Measurements from ENCODE around the gene GYPC.

DNA sequence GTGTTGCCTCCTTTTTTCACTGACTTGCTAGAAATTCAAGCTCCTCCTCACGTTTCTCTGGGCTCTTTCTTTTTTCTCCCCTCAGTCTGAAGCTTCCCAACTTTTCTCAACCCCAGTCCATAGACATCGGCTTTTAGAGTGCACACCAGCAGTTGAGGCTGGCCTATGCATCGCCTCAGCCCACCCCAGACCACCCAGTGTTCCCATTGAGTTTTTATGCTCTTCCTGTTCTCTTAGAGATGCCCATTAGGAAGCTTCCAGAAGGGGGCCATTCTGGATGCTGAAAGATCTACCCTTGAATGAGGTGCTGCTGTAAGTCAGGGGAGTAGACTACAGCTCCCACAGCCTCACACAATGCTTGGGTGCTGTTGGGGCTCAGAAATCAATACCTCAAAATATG is 12.0 kb upstream of the GYPC start:
- TF ChIP-seq, protein P1, sequence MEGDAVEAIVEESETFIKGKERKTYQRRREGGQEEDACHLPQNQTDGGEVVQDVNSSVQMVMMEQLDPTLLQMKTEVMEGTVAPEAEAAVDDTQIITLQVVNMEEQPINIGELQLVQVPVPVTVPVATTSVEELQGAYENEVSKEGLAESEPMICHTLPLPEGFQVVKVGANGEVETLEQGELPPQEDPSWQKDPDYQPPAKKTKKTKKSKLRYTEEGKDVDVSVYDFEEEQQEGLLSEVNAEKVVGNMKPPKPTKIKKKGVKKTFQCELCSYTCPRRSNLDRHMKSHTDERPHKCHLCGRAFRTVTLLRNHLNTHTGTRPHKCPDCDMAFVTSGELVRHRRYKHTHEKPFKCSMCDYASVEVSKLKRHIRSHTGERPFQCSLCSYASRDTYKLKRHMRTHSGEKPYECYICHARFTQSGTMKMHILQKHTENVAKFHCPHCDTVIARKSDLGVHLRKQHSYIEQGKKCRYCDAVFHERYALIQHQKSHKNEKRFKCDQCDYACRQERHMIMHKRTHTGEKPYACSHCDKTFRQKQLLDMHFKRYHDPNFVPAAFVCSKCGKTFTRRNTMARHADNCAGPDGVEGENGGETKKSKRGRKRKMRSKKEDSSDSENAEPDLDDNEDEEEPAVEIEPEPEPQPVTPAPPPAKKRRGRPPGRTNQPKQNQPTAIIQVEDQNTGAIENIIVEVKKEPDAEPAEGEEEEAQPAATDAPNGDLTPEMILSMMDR (IDR thresholded peaks at IDR 0.05) = no peak
- no peak for TF ChIP-seq POLR2A (IDR thresholded peaks at IDR 0.05)
